Measurements from ENCODE around the gene FNDC11. TPM values are rescaled to one million over a fixed set of nuclear protein-coding genes. Genes with fewer than 3 reads are reported as not detected.
A peak's percentile ranks its signal among the peaks of the same experiment; 100 is the strongest.

Gene FNDC11
- total RNA-seq, 6 experiments from 2014 or later = not detected

- DNase-seq = no peak
- H3K27ac Mint-ChIP-seq = no peak overlapping the region
- no peak for TF ChIP-seq CTCF (IDR thresholded peaks at IDR 0.05)
- no peaks in the 10 kb centered on the region for H3K9me3 Mint-ChIP-seq
- no peaks in the 10 kb centered on the region for H3K36me3 Mint-ChIP-seq (ENCODE audit: low read depth)
- H3K4me1 Mint-ChIP-seq (ENCODE audit: low read depth) = peaks cover 5% of the 10 kb centered on the region; the same call in 1 of the 2 replicates
- H3K27me3 Mint-ChIP-seq (ENCODE audit: insufficient read depth) = no peaks in the 10 kb centered on the region
- no peak overlapping the region for H3K4me3 Mint-ChIP-seq
Observed at GRCh38 chr20:63536241-63536977, 17.6 kb upstream of the FNDC11 start.

GRCh38 chr20:63536997-63537524, 16.9 kb upstream of the FNDC11 start, which contains the start of gene PTK6:
Gene PTK6, minus strand, starts transcription at chr20:63537376. Its CDS starts 62 bp downstream, at chr20:63537314.
- peak within 1 kb of the TSS; percentile 58; the same call in 1 of the 2 replicates for H3K4me3 Mint-ChIP-seq
- H3K36me3 Mint-ChIP-seq (ENCODE audit: low read depth) = no peaks in the 10 kb centered on the region
- no peaks in the 10 kb centered on the region for H3K9me3 Mint-ChIP-seq
- no peak for TF ChIP-seq CTCF (IDR thresholded peaks at IDR 0.05)
- peak within 1 kb of the TSS; percentile 65 for H3K27ac Mint-ChIP-seq
- peaks cover 5% of the 10 kb centered on the region; the same call in 1 of the 2 replicates for H3K4me1 Mint-ChIP-seq (ENCODE audit: low read depth)
- no peak for DNase-seq
- H3K27me3 Mint-ChIP-seq (ENCODE audit: insufficient read depth) = no peaks in the 10 kb centered on the region

- Mint-ChIP-seq H3K27me3 (ENCODE audit: insufficient read depth) (no peaks in the 10 kb centered on the region), H3K4me1 (ENCODE audit: low read depth) (peaks cover 5% of the 10 kb centered on the region; the same call in 1 of the 2 replicates), H3K4me3 (peak overlapping the region; percentile 58; the same call in 1 of the 2 replicates), H3K9me3 (no peaks in the 10 kb centered on the region), H3K27ac (peak overlapping the region; percentile 65), H3K36me3 (ENCODE audit: low read depth) (no peaks in the 10 kb centered on the region)
- TF ChIP-seq CTCF (IDR thresholded peaks at IDR 0.05) = peak; percentile 99
- peak; percentile 93 for DNase-seq
Observed at GRCh38 chr20:63537525-63538203, 16.3 kb upstream of the FNDC11 start.

GRCh38 chr20:63538204-63539091, 15.5 kb upstream of the FNDC11 start:
- H3K27ac Mint-ChIP-seq = no peak overlapping the region
- peaks cover 2% of the 10 kb centered on the region; the same call in 1 of the 2 replicates for H3K27me3 Mint-ChIP-seq (ENCODE audit: insufficient read depth)
- H3K9me3 Mint-ChIP-seq = no peaks in the 10 kb centered on the region
- H3K4me1 Mint-ChIP-seq (ENCODE audit: low read depth) = peaks cover 5% of the 10 kb centered on the region; the same call in 1 of the 2 replicates
- no peaks in the 10 kb centered on the region for H3K36me3 Mint-ChIP-seq (ENCODE audit: low read depth)
- H3K4me3 Mint-ChIP-seq = peak overlapping the region; percentile 58; the same call in 1 of the 2 replicates
- peak; percentile 73 for TF ChIP-seq CTCF (IDR thresholded peaks at IDR 0.05)
- DNase-seq = no peak

- DNase-seq = no peak
- Mint-ChIP-seq H3K4me3 (no peak overlapping the region), H3K9me3 (no peaks in the 10 kb centered on the region), H3K36me3 (ENCODE audit: low read depth) (no peaks in the 10 kb centered on the region), H3K27ac (no peak overlapping the region), H3K27me3 (ENCODE audit: insufficient read depth) (peaks cover 2% of the 10 kb centered on the region; the same call in 1 of the 2 replicates), H3K4me1 (ENCODE audit: low read depth) (peaks cover 5% of the 10 kb centered on the region; the same call in 1 of the 2 replicates)
- no peak for TF ChIP-seq CTCF (IDR thresholded peaks at IDR 0.05)
Observed at GRCh38 chr20:63539092-63539430, 14.9 kb upstream of the FNDC11 start.

Data from HFFc6 (cell line).